HEK293T (cell line): ENCODE results near the gene LRRTM4.

ENCODE experiments used
- CTCF ChIA-PET: fragments of 350-600 bp; formaldehyde crosslinking; extraction: SDS; loops from one replicate; lab custom pipeline; 2021; ENCODE audit warnings: antibody characterized with exemption, inconsistent platforms; lab: Yijun Ruan, JAX
- POLR2A ChIA-PET: fragments of 350-600 bp; formaldehyde crosslinking; extraction: SDS; loops from one replicate; lab custom pipeline; 2020; ENCODE audit warnings: antibody characterized with exemption, inconsistent platforms; lab: Yijun Ruan, JAX
- DNase-seq: peaks from one replicate; pipeline ENCODE4 v3.0.0; 2012; ENCODE audit warnings: mixed read lengths; ENCODE audit errors: extremely low spot score
- ARNT ChIP-seq: fragments of 450-650 bp; IDR thresholded peaks from 2 replicates; pipeline ENCODE4 v1.6.1; 2017; ENCODE audit warnings: mild to moderate bottlenecking
- BHLHE40 ChIP-seq: fragments of 450-650 bp; IDR thresholded peaks from 2 replicates; pipeline ENCODE4 v1.6.1; 2016; ENCODE audit warnings: mild to moderate bottlenecking, moderate library complexity, borderline replicate concordance
- CTBP1 ChIP-seq: fragments of 450-650 bp; IDR thresholded peaks from 2 replicates; pipeline ENCODE4 v1.6.1; 2016; ENCODE audit warnings: borderline replicate concordance
- ELF4 ChIP-seq: fragments of 450-650 bp; IDR thresholded peaks from 2 replicates; pipeline ENCODE4 v1.6.1; 2017; ENCODE audit warnings: antibody characterized with exemption
- FOXA1 ChIP-seq: fragments of 450-650 bp; IDR thresholded peaks from 2 replicates; pipeline ENCODE4 v1.6.1; 2016; ENCODE audit warnings: mild to moderate bottlenecking
- FOXK2 ChIP-seq: fragments of 450-650 bp; IDR thresholded peaks from 2 replicates; pipeline ENCODE4 v1.6.1; 2016; ENCODE audit warnings: mild to moderate bottlenecking
- FOXM1 ChIP-seq: fragments of 450-650 bp; IDR thresholded peaks from 2 replicates; pipeline ENCODE4 v1.6.1; 2017; ENCODE audit warnings: mild to moderate bottlenecking, borderline replicate concordance
- HDGF ChIP-seq: fragments of 450-650 bp; IDR thresholded peaks from 2 replicates; pipeline ENCODE4 v1.6.1; 2017; ENCODE audit warnings: antibody characterized with exemption, borderline replicate concordance
- L3MBTL2 ChIP-seq: fragments of 450-650 bp; conservative IDR thresholded peaks from 2 replicates; pipeline ENCODE4 v1.6.1; 2016; ENCODE audit warnings: mild to moderate bottlenecking
- LEF1 ChIP-seq: fragments of 450-650 bp; IDR thresholded peaks from 2 replicates; pipeline ENCODE4 v1.6.1; 2017; ENCODE audit warnings: mild to moderate bottlenecking, borderline replicate concordance
- NFRKB ChIP-seq: fragments of 450-650 bp; IDR thresholded peaks from 2 replicates; pipeline ENCODE4 v1.6.1; 2016; ENCODE audit warnings: mild to moderate bottlenecking, moderate library complexity
- PKNOX1 ChIP-seq: fragments of 450-650 bp; IDR thresholded peaks from 2 replicates; pipeline ENCODE4 v1.6.1; 2016
- SP1 ChIP-seq: fragments of 450-650 bp; IDR thresholded peaks from 2 replicates; pipeline ENCODE4 v1.6.1; 2017
- SUZ12 ChIP-seq: fragments of 450-650 bp; IDR thresholded peaks from 2 replicates; pipeline ENCODE4 v1.6.1; 2016; ENCODE audit warnings: mild to moderate bottlenecking
- TARDBP ChIP-seq: fragments of 450-650 bp; IDR thresholded peaks from 2 replicates; pipeline ENCODE4 v1.6.1; 2016
- ZNF384 ChIP-seq: fragments of 450-650 bp; IDR thresholded peaks from 2 replicates; pipeline ENCODE4 v1.6.1; 2016

Gene LRRTM4

GRCh38 chr2:76861708-76862107 is 660.5 kb downstream of the LRRTM4 start:
- ChIA-PET POLR2A (no interaction called here), CTCF (no interaction called here)
- no peak for DNase-seq
- TF ChIP-seq TARDBP = no peak
- TF ChIP-seq FOXK2 = no peak
- TF ChIP-seq NFRKB = no peak
- TF ChIP-seq LEF1 = no peak

DNA sequence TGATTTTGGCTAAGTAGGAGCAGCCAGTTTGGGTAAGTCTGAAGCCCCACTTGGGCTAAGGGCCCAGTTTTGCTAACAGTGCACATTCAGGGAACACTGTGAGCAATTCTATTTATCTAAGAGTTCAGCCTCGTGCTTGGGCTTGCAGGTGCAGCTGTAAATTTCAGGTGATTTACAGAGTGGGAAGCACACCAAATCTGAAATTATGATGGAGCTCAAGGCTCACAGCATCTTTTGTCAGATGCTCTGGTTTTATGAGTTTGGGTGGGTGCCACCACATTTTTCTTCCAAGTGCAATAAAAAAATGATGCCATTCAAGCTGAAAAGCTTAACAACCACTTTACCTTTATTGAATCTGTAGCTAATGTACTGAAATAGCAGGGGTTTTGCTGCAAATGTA is 671.2 kb downstream of the LRRTM4 start:
- ChIA-PET CTCF (no interaction called here), POLR2A (interaction anchor here (0.5 kb wide), 1 partner anchor 1205 kb away, joined by 3 read pairs; no protein-coding TSS in a partner anchor)
- DNase-seq = no peak
- TF ChIP-seq BHLHE40 = no peak

DNA sequence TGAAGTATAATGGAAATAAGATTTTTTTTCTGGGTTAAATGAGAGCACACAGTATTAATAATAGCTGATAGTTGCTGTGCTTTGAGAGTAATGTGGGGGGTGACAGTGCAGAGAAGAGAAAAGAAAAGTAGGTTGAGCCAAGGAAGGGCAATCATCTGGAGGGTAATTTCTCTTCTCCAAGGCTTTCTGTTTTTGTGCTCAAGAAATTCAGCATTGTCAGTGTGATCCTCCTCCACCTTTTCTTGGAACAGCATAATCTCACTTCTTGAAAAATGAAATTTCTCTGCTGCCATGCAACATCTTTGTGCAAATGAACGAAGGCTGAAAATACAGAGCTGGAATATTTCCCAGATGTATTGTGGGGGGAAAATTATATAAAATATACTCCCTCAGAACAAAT is 673.1 kb downstream of the LRRTM4 start:
- no peak for DNase-seq
- TF ChIP-seq ZNF384 = no peak
- no peak for TF ChIP-seq ELF4
- TF ChIP-seq LEF1 = no peak
- TF ChIP-seq TARDBP = no peak
- no peak for TF ChIP-seq ARNT
- TF ChIP-seq FOXA1 = no peak
- no peak for TF ChIP-seq FOXK2
- no peak for TF ChIP-seq SP1
- no peak for TF ChIP-seq L3MBTL2
- TF ChIP-seq CTBP1 = no peak
- TF ChIP-seq FOXM1 = no peak
- no peak for TF ChIP-seq NFRKB
- no peak for TF ChIP-seq BHLHE40
- no peak for TF ChIP-seq PKNOX1
- TF ChIP-seq SUZ12 = no peak
- TF ChIP-seq HDGF = no peak
- POLR2A ChIA-PET = no interaction called here
- CTCF ChIA-PET = no interaction called here

DNA sequence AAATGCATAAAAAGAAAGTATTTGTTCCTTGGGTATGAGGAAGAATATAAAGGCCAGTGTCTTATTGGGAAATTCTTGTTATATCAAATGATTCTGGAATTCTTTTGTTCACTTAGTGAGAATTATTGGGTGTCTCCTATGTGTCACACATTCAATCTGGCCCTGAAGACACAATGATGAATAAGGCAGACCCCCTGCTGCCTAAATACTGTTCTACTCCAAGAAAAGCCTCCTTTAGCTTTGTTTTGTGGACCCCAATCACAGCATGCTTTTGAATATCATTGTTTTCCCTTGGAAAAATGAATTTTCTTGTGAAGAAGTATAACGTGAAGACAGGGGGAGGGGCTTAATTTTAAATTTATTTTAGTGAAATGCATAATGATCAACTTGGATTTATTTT is 682.4 kb downstream of the LRRTM4 start:
- POLR2A ChIA-PET = no interaction called here
- CTCF ChIA-PET = no interaction called here
- no peak for DNase-seq
- no peak for TF ChIP-seq ARNT
- no peak for TF ChIP-seq SUZ12
- no peak for TF ChIP-seq SP1
- TF ChIP-seq FOXM1 = no peak
- TF ChIP-seq CTBP1 = no peak
- TF ChIP-seq PKNOX1 = no peak
- no peak for TF ChIP-seq ELF4
- TF ChIP-seq BHLHE40 = no peak
- no peak for TF ChIP-seq L3MBTL2
- no peak for TF ChIP-seq FOXA1
- no peak for TF ChIP-seq ZNF384
- TF ChIP-seq LEF1 = no peak
- no peak for TF ChIP-seq HDGF
- no peak for TF ChIP-seq FOXK2
- no peak for TF ChIP-seq TARDBP

DNA sequence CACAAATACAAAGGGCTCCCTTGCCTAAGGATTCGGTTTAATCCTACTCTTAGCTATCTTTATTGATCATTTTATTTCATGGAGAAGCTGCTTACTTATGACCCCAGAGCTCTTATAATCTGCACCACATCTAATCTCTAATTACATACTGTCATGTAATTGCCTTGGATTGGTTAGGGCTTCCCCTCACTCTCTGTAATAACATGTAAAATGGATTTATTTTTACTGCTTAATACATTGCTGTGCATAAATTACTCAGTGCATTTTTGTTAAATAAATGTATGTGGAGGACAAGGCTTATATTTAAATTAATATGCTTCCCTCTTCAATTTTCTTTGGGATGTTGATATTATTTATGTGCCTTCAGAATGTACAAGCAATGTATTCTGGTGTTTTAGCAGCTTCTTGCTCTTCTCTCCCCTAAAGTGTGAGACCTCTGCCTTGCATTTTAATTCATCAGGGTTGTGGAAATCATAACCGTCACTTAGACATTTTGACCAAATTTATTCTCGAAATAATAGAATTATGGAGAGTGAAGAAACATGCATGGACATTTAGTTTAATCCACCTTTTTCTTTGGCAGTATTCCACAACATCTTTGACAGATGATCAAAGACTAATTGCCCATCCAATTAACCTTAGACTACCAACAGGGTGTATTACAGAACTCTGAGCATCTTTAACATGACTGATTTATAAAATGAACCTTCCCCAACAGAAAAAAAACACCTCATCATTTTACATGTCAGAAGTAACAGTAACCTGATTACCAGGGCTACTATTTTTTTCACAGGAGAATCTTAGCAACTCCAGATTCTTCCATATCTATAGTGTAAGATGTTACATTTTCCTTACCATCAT is 692.6 kb downstream of the LRRTM4 start:
- TF ChIP-seq NFRKB = no peak
- no peak for TF ChIP-seq TARDBP
- no peak for TF ChIP-seq ARNT
- TF ChIP-seq FOXA1 = no peak
- TF ChIP-seq BHLHE40 = no peak
- TF ChIP-seq CTBP1 = no peak
- no peak for TF ChIP-seq FOXK2
- TF ChIP-seq L3MBTL2 = no peak
- TF ChIP-seq PKNOX1 = no peak
- TF ChIP-seq FOXM1 = no peak
- no peak for TF ChIP-seq SUZ12
- no peak for TF ChIP-seq LEF1
- TF ChIP-seq ZNF384 = no peak
- no peak for TF ChIP-seq HDGF
- TF ChIP-seq SP1 = no peak
- TF ChIP-seq ELF4 = no peak
- ChIA-PET CTCF (no interaction called here), POLR2A (no interaction called here)
- no peak for DNase-seq

- no peak for TF ChIP-seq ARNT
- no peak for TF ChIP-seq BHLHE40
- no peak for TF ChIP-seq FOXA1
- no peak for TF ChIP-seq FOXK2
- no peak for TF ChIP-seq LEF1
- no peak for TF ChIP-seq FOXM1
- POLR2A ChIA-PET = no interaction called here
- no peak for DNase-seq
- CTCF ChIA-PET = no interaction called here
Measured at GRCh38 chr2:76826691-76827090, 695.5 kb downstream of the LRRTM4 start.
